CD8-positive, alpha-beta memory T cell (primary cell): ENCODE measurements around the gene ENAH. TPM values are rescaled to one million over a fixed set of nuclear protein-coding genes. Genes with fewer than 3 reads are reported as not detected.

Experiments used
- CTCF ChIA-PET: fragments of 350-600 bp; sonication (Branson Sonifier 250); formaldehyde crosslinking; loops from one replicate; lab custom pipeline; 2021; ENCODE audit warnings: antibody characterized with exemption; lab: Charles Lee
- POLR2A ChIA-PET: fragments of 350-600 bp; sonication (Branson Sonifier 250); formaldehyde crosslinking; loops from one replicate; lab custom pipeline; 2021; ENCODE audit warnings: antibody characterized with exemption; lab: Charles Lee
- DNase-seq, 5 donors: peaks; one replicate each; pipeline versions ENCODE4 v3.0.0 to v3.0.0-alpha.2; 2020 to 2022; ENCODE audit warnings: mixed read lengths in 1 of 5
- H3K27ac ChIP-seq: one replicate; pipeline ENCODE4 v1.7.0; 2013; ENCODE audit warnings: low read depth, mild to moderate bottlenecking, low read length, moderate library complexity
- H3K27me3 ChIP-seq: 2 replicates; pipeline ENCODE4 v1.7.0; 2013; ENCODE audit warnings: low read length, mild to moderate bottlenecking; ENCODE audit not compliant: insufficient read depth, poor library complexity, severe bottlenecking
- H3K36me3 ChIP-seq: 2 replicates; pipeline ENCODE4 v1.7.0; 2013; ENCODE audit warnings: mild to moderate bottlenecking, low read length, moderate library complexity; ENCODE audit not compliant: insufficient read depth
- H3K4me1 ChIP-seq: 2 replicates; pipeline ENCODE4 v1.7.0; 2013; ENCODE audit warnings: mild to moderate bottlenecking, low read length, moderate library complexity; ENCODE audit not compliant: insufficient read depth
- H3K4me3 ChIP-seq: 2 replicates; pipeline ENCODE4 v1.7.0; 2013; ENCODE audit warnings: mild to moderate bottlenecking, low read length
- H3K9me3 ChIP-seq: 2 replicates; pipeline ENCODE4 v1.7.0; 2013; ENCODE audit warnings: mild to moderate bottlenecking, low read length
- H3K27ac Mint-ChIP-seq, 8 donors: one replicate each; pipeline ENCODE4 v1.8.0; 2020 to 2021; ENCODE audit warnings: mixed read lengths in 8 of 8, mild to moderate bottlenecking in 6 of 8, inconsistent platforms in 3 of 8, moderate library complexity in 3 of 8
- H3K27me3 Mint-ChIP-seq, 2 donors: one replicate each; pipeline ENCODE4 v1.8.0; 2020 to 2021; ENCODE audit warnings: mixed read lengths in 2 of 2, mild to moderate bottlenecking in 1 of 2, moderate library complexity in 1 of 2
- H3K36me3 Mint-ChIP-seq, 3 donors: one replicate each; pipeline ENCODE4 v1.8.0; 2020 to 2021; ENCODE audit warnings: mixed read lengths in 3 of 3, inconsistent platforms in 1 of 3, mild to moderate bottlenecking in 1 of 3
- H3K4me1 Mint-ChIP-seq, 3 donors: one replicate each; pipeline ENCODE4 v1.8.0; 2020 to 2021; ENCODE audit warnings: mixed read lengths in 3 of 3, inconsistent platforms in 1 of 3, mild to moderate bottlenecking in 1 of 3
- H3K4me3 Mint-ChIP-seq, 7 donors: one replicate each; pipeline ENCODE4 v1.8.0; 2020 to 2021; ENCODE audit warnings: mixed read lengths in 7 of 7, mild to moderate bottlenecking in 6 of 7, moderate library complexity in 4 of 7, inconsistent platforms in 2 of 7
- H3K9me3 Mint-ChIP-seq, 5 donors: one replicate each; pipeline ENCODE4 v1.8.0; 2020 to 2022; ENCODE audit warnings: mixed read lengths in 5 of 5, mild to moderate bottlenecking in 3 of 5, moderate library complexity in 2 of 5, inconsistent platforms in 1 of 5
- polyA plus RNA-seq: library from polyadenylated mRNA; unstranded; fragments of 300-500 nt; fragmentation: Illumina TruSeq; gene quantifications from one replicate; pipeline ENCODE4 v1.2.3, GENCODE V29; 2021
- total RNA-seq, 2 experiments: library from RNA; stranded (reverse); gene quantifications; one replicate each; pipeline ENCODE4 v1.2.3, GENCODE V29; 2021

The ENAH gene
- total and polyA plus RNA-seq, 3 experiments from 2014 or later, result 0.53 TPM; not detected in 1

GRCh38 chr1:225608014-225608796, 44.7 kb downstream of the ENAH start:
- H3K4me3 Mint-ChIP-seq, result no peak overlapping the region
- no peaks in the 10 kb centered on the region for H3K4me1 Mint-ChIP-seq
- Histone ChIP-seq H3K4me1 (no peaks in the 10 kb centered on the region), H3K4me3 (no peak overlapping the region), H3K36me3 (no peaks in the 10 kb centered on the region), H3K9me3 (no peaks in the 10 kb centered on the region), H3K27ac (no peak overlapping the region), H3K27me3 (no peaks in the 10 kb centered on the region)
- no peaks in the 10 kb centered on the region for H3K36me3 Mint-ChIP-seq
- POLR2A ChIA-PET, result no interaction called here
- H3K27ac Mint-ChIP-seq, result no peak overlapping the region
- no peak for DNase-seq
- H3K27me3 Mint-ChIP-seq, result peaks cover 0 to 3% of the 10 kb centered on the region in 2 donors
- H3K9me3 Mint-ChIP-seq, result no peaks in the 10 kb centered on the region
- CTCF ChIA-PET, result no interaction called here

DNA sequence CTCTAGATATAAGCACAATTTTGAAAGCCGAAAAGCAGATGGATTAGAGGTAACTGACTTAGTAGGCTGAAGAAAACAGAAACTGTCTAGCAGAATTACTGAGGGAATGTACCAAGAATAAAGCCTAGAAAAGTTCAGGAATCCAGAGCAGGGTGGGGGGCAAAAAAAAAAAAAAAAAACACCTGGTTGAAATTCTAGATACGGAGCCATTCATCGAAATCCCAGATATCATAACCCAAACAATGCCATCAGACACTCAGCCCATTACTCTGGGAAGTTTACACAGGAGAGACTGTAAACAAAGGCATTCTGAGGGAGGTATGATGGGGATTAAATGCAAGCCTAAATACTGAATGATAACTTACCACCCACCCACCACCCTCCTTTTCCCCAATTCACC, 45.6 kb downstream of the ENAH start:
- CTCF ChIA-PET, result no interaction called here
- no peak overlapping the region for H3K4me3 Mint-ChIP-seq

GRCh38 chr1:225603538-225604354, 49.2 kb downstream of the ENAH start:
- DNase-seq, result no peak

More for the DNA sequence above, 45.6 kb downstream of the ENAH start:
- Histone ChIP-seq H3K27ac (no peak overlapping the region), H3K27me3 (no peaks in the 10 kb centered on the region), H3K36me3 (no peaks in the 10 kb centered on the region), H3K4me3 (no peak overlapping the region), H3K9me3 (no peaks in the 10 kb centered on the region), H3K4me1 (no peaks in the 10 kb centered on the region)
- Mint-ChIP-seq H3K36me3 (no peaks in the 10 kb centered on the region), H3K9me3 (no peaks in the 10 kb centered on the region), H3K27me3 (peaks cover 0 to 3% of the 10 kb centered on the region in 2 donors), H3K27ac (no peak overlapping the region), H3K4me1 (no peaks in the 10 kb centered on the region)
- DNase-seq, result no peak
- POLR2A ChIA-PET, result no interaction called here

DNA sequence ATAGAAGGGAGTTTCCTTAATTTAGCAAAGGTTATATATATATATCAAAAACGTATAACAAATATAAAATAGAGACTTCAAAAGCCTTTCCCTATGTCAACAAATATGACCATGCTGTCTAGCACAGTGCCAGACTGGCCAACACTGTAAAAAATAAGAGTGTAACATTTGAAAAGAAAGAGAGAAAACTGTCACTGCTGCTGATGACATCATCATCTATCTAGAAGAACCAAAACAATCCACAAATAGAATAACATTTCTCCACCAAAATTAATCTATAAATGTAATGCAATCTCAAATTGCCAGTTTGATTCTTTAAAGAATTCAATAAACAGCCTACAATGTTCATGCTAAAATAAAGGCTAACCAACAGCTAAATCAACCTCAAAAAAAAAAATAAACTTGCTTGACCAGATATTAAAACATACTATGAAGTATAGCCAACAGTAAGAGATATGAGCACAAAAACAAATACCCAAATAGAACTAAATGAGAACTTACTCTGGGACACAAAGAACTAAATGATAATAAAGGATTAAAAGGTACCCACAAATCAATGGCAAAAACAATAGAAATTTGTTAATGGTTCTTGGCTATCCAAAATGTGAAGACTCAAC, 50.2 kb downstream of the ENAH start:
- Histone ChIP-seq H3K9me3 (no peaks in the 10 kb centered on the region), H3K4me1 (no peaks in the 10 kb centered on the region), H3K4me3 (no peak overlapping the region), H3K36me3 (no peaks in the 10 kb centered on the region), H3K27me3 (no peaks in the 10 kb centered on the region), H3K27ac (no peak overlapping the region)
- H3K27me3 Mint-ChIP-seq, result peaks cover 0 to 5% of the 10 kb centered on the region in 2 donors
- no peak for DNase-seq
- H3K36me3 Mint-ChIP-seq, result peaks cover 0 to 4% (median 0%) of the 10 kb centered on the region in 3 donors
- H3K4me1 Mint-ChIP-seq, result no peaks in the 10 kb centered on the region
- POLR2A ChIA-PET, result no interaction called here
- H3K4me3 Mint-ChIP-seq, result no peak overlapping the region
- peaks cover 0 to 3% (median 0%) of the 10 kb centered on the region in 5 donors for H3K9me3 Mint-ChIP-seq
- CTCF ChIA-PET, result no interaction called here
- no peak overlapping the region for H3K27ac Mint-ChIP-seq

More at GRCh38 chr1:225603538-225604354, 49.2 kb downstream of the ENAH start:
- Histone ChIP-seq H3K9me3 (no peaks in the 10 kb centered on the region), H3K36me3 (no peaks in the 10 kb centered on the region), H3K4me1 (no peaks in the 10 kb centered on the region), H3K4me3 (no peak overlapping the region), H3K27ac (no peak overlapping the region), H3K27me3 (no peaks in the 10 kb centered on the region)
- Mint-ChIP-seq H3K4me3 (no peak overlapping the region), H3K36me3 (peaks cover 0 to 4% (median 0%) of the 10 kb centered on the region in 3 donors), H3K27me3 (no peaks in the 10 kb centered on the region), H3K27ac (no peak overlapping the region), H3K4me1 (no peaks in the 10 kb centered on the region), H3K9me3 (peaks cover 0 to 3% (median 0%) of the 10 kb centered on the region in 5 donors)
- POLR2A ChIA-PET, result no interaction called here
- CTCF ChIA-PET, result no interaction called here

DNA sequence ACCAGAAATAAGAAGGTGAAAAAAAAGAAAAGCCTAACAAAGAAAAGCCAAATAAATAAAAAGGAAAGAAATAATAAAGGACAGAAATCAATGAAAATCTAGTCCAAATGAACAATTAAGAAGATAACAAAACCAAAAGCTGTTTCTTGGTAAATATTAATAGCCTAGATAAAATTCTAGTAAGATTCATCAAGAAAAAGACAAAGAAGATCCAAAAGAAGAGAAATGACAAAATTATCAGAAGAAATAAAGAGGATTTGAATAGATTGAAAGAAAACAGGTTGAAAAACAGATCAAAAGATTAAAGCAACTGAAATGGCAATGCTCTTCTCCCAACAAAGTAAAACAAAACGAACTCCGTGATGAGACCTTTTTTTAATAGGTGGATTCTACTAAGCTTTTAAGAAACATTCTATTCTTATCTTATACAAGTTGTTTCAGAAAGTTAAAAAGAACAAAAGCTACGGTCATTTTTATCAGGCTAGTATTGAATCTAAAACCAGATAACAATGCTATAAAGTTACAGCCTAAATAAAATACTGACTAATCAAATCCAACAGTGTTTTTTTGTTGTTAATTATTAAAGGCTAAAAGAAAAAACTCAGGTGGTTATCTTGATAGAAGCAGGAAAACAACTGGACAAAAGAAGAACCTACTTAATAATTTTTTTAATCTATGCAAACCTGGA, 50.9 kb downstream of the ENAH start:
- H3K36me3 ChIP-seq, result no peaks in the 10 kb centered on the region
- POLR2A ChIA-PET, result no interaction called here
- H3K9me3 ChIP-seq, result no peaks in the 10 kb centered on the region
- no peaks in the 10 kb centered on the region for H3K4me1 Mint-ChIP-seq
- DNase-seq, result no peak
- H3K27me3 Mint-ChIP-seq, result peaks cover 2 to 5% of the 10 kb centered on the region in 2 donors
- H3K27ac Mint-ChIP-seq, result no peak overlapping the region
- no peak overlapping the region for H3K4me3 Mint-ChIP-seq
- H3K27ac ChIP-seq, result no peak overlapping the region
- CTCF ChIA-PET, result no interaction called here
- H3K9me3 Mint-ChIP-seq, result peaks cover 0 to 3% (median 0%) of the 10 kb centered on the region in 5 donors
- H3K27me3 ChIP-seq, result no peaks in the 10 kb centered on the region
- H3K4me1 ChIP-seq, result no peaks in the 10 kb centered on the region
- no peak overlapping the region for H3K4me3 ChIP-seq
- peaks cover 0 to 4% (median 0%) of the 10 kb centered on the region in 3 donors for H3K36me3 Mint-ChIP-seq

GRCh38 chr1:225598847-225599246, 54.1 kb downstream of the ENAH start:
- H3K4me1 ChIP-seq, result no peaks in the 10 kb centered on the region
- H3K27ac Mint-ChIP-seq, result no peak overlapping the region
- DNase-seq, result no peak
- H3K9me3 Mint-ChIP-seq, result peaks cover 0 to 3% (median 0%) of the 10 kb centered on the region in 5 donors
- no peaks in the 10 kb centered on the region for H3K36me3 ChIP-seq
- ChIA-PET CTCF (no interaction called here), POLR2A (no interaction called here)
- H3K4me3 Mint-ChIP-seq, result no peak overlapping the region
- no peaks in the 10 kb centered on the region for H3K27me3 ChIP-seq
- H3K4me1 Mint-ChIP-seq, result no peaks in the 10 kb centered on the region
- H3K27ac ChIP-seq, result no peak overlapping the region
- H3K27me3 Mint-ChIP-seq, result peaks cover 2 to 8% of the 10 kb centered on the region in 2 donors
- H3K9me3 ChIP-seq, result no peaks in the 10 kb centered on the region
- no peak overlapping the region for H3K4me3 ChIP-seq
- peaks cover 0 to 4% (median 0%) of the 10 kb centered on the region in 3 donors for H3K36me3 Mint-ChIP-seq

DNA sequence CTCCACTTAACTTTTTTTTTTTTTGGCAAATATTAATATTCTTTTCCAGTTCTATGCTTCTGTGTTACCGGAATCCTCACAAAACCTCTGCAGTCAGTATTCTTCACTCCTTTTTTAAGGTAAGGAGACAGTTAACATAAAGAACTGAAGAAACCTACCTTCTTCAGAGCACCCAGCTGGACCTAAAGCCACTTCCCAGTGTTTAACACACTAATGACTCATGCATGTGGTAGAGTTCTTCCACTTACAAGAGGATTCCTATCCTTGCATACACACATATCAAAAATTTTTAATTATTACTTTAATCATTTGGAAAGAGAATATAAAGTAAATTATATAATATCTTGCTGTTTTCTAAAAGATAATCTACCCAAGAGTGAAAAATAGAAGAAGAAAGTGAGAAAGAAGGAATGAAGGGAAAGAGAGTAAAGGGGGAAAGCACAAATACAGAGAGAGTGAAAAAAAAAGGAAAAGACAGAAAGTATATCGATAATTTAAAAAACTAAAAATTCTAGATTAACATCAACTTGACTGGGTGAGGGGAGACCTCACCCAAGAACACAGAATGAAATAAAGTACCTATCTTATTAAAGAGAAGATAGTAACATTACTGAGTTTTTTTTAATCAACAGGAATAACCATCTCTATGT, 54.9 kb downstream of the ENAH start:
- DNase-seq, result no peak
- Histone ChIP-seq H3K4me3 (no peak overlapping the region), H3K4me1 (no peaks in the 10 kb centered on the region), H3K9me3 (no peaks in the 10 kb centered on the region), H3K27me3 (no peaks in the 10 kb centered on the region), H3K27ac (no peak overlapping the region), H3K36me3 (no peaks in the 10 kb centered on the region)
- Mint-ChIP-seq H3K4me1 (no peaks in the 10 kb centered on the region), H3K27ac (no peak overlapping the region), H3K4me3 (no peak overlapping the region), H3K9me3 (peaks cover 0 to 3% (median 0%) of the 10 kb centered on the region in 5 donors), H3K36me3 (peaks cover 0 to 4% (median 0%) of the 10 kb centered on the region in 3 donors), H3K27me3 (peaks cover 2 to 9% of the 10 kb centered on the region in 2 donors)
- CTCF ChIA-PET, result interaction anchor here (0.7 kb wide), 1 partner anchor 22 kb away, joined by 3 read pairs; no protein-coding TSS in a partner anchor
- POLR2A ChIA-PET, result no interaction called here
